HepG2 (cell line): ENCODE data around the gene NUP153. TPM values are rescaled to one million over a fixed set of nuclear protein-coding genes. Genes with fewer than 3 reads are reported as not detected.

Experiments used
- BRD4 ChIP-seq: sonication (generic); formaldehyde crosslinking; IDR thresholded peaks from 2 replicates; pipeline ENCODE4 v1.4.0; 2020; ENCODE audit warnings: missing genetic modification reagents
- DZIP1 ChIP-seq: sonication (generic); formaldehyde crosslinking; IDR thresholded peaks from 2 replicates; pipeline ENCODE4 v1.5.0; 2020; ENCODE audit warnings: mild to moderate bottlenecking, missing genetic modification reagents
- E2F5 ChIP-seq: sonication (generic); formaldehyde crosslinking; conservative IDR thresholded peaks from 2 replicates; pipeline ENCODE4 v1.4.0; 2020; ENCODE audit warnings: missing genetic modification reagents
- FOXC1 ChIP-seq: sonication (generic); formaldehyde crosslinking; IDR thresholded peaks from 2 replicates; pipeline ENCODE4 v1.8.0; 2022; ENCODE audit warnings: mild to moderate bottlenecking, missing genetic modification reagents, borderline replicate concordance
- FOXO4 ChIP-seq: sonication (generic); formaldehyde crosslinking; conservative IDR thresholded peaks from 2 replicates; pipeline ENCODE4 v1.8.1; 2023; ENCODE audit warnings: missing genetic modification reagents
- HMG20B ChIP-seq: conservative IDR thresholded peaks from 2 replicates; pipeline ENCODE4 v1.6.1; 2016; ENCODE audit warnings: missing genetic modification reagents, missing compliant biosample characterization
- LCORL ChIP-seq, 2 experiments: fragments of 450-650 bp in 1 of 2; sonication (generic) in 1 of 2; formaldehyde crosslinking in 1 of 2; IDR thresholded peaks; 2 replicates each; pipeline versions ENCODE4 v1.5.0 to v1.6.1; 2017 to 2020; ENCODE audit warnings: antibody characterized with exemption in 1 of 2, missing genetic modification reagents in 1 of 2
- MTA1 ChIP-seq: sonication (generic); formaldehyde crosslinking; IDR thresholded peaks from 2 replicates; pipeline ENCODE4 v1.4.0; 2020; ENCODE audit warnings: missing genetic modification reagents, mild to moderate bottlenecking, borderline replicate concordance
- MYPOP ChIP-seq: sonication (generic); formaldehyde crosslinking; IDR thresholded peaks from 2 replicates; pipeline ENCODE4 v1.8.1; 2023; ENCODE audit warnings: mild to moderate bottlenecking, moderate library complexity, missing genetic modification reagents
- PPARG ChIP-seq: conservative IDR thresholded peaks from 2 replicates; pipeline ENCODE4 v1.6.1; 2016; ENCODE audit warnings: missing biosample characterization, missing genetic modification reagents
- REXO4 ChIP-seq: sonication (generic); formaldehyde crosslinking; IDR thresholded peaks from 2 replicates; pipeline ENCODE4 v1.8.0; 2022; ENCODE audit warnings: missing genetic modification reagents, mild to moderate bottlenecking, borderline replicate concordance
- SYNCRIP ChIP-seq: fragments of 200-400 bp; formaldehyde crosslinking; IDR thresholded peaks from 2 replicates; pipeline ENCODE4 v1.6.1; 2018; ENCODE audit warnings: mild to moderate bottlenecking, low read depth, low read length; ENCODE audit not compliant: insufficient read depth
- TGIF2 ChIP-seq: IDR thresholded peaks from 2 replicates; pipeline ENCODE4 v1.6.1; 2016; ENCODE audit warnings: control low read depth, missing compliant biosample characterization
- THAP8 ChIP-seq: sonication (generic); formaldehyde crosslinking; IDR thresholded peaks from 2 replicates; pipeline ENCODE4 v1.5.1; 2020; ENCODE audit warnings: missing genetic modification reagents, mild to moderate bottlenecking, borderline replicate concordance
- THRA ChIP-seq: sonication (generic); formaldehyde crosslinking; IDR thresholded peaks from 2 replicates; pipeline ENCODE4 v1.4.0; 2020; ENCODE audit warnings: missing genetic modification reagents, borderline replicate concordance
- ZBTB42 ChIP-seq: sonication (generic); formaldehyde crosslinking; IDR thresholded peaks from 2 replicates; pipeline ENCODE4 v1.5.0; 2020; ENCODE audit warnings: mild to moderate bottlenecking, missing genetic modification reagents
- ZNF274 ChIP-seq: sonication (generic); formaldehyde crosslinking; IDR thresholded peaks from 2 replicates; pipeline ENCODE4 v1.5.1; 2020; ENCODE audit warnings: mild to moderate bottlenecking, missing genetic modification reagents
- ZNF530 ChIP-seq: sonication (generic); formaldehyde crosslinking; IDR thresholded peaks from 2 replicates; pipeline ENCODE4 v1.5.0; 2020; ENCODE audit warnings: low read depth, mild to moderate bottlenecking, missing genetic modification reagents
- ZZZ3 ChIP-seq: sonication (generic); formaldehyde crosslinking; IDR thresholded peaks from 2 replicates; pipeline ENCODE4 v1.4.0; 2020; ENCODE audit warnings: missing genetic modification reagents, mild to moderate bottlenecking, borderline replicate concordance
- polyA plus RNA-seq, 8 experiments: library from polyadenylated mRNA; depleted of rRNA in 3 of 8; stranded (reverse) in 7 of 8; unstranded in 1 of 8; fragments of >200 nt; fragmentation: Illumina TruSeq in 4 of 8; extraction: Trizol in 4 of 8; gene quantifications; 2 replicates each; pipeline versions ENCODE4 v1.2.1 to v1.2.3, GENCODE V29; 2011 to 2016; ENCODE audit warnings: low read depth in 4 of 8, missing spikeins in 1 of 8, mixed read lengths in 1 of 8; ENCODE audit not compliant: insufficient read depth in 1 of 8
- total RNA-seq, 5 experiments: library from RNA; depleted of rRNA; stranded (reverse); fragments of >200 nt; fragmentation: Illumina TruSeq; extraction: Trizol; gene quantifications; 2 replicates each; pipeline ENCODE4 v1.2.3, GENCODE V29; 2016; ENCODE audit warnings: low read depth in 1 of 5

Gene NUP153
- total and polyA plus RNA-seq, 2 of the 13 experiments (the other 11 are each of a cell fraction or from before 2014, with no cell fraction given): 29.8 to 55.2 TPM

- TF ChIP-seq DZIP1 (0 out of 2 replicates have a peak, but pooled peaks have one; percentile 50), ZNF274 (CRISPR knock-in tag) (no peak; the same call in none of the 2 replicates), PPARG (CRISPR knock-in tag) (no peak), FOXC1 (CRISPR knock-in tag) (0 out of 2 replicates have a peak, but pooled peaks have one; percentile 64), ZNF530 (no peak), HMG20B (CRISPR knock-in tag) (no peak), LCORL (IDR thresholded peaks at IDR 0.05) (no peak), LCORL (CRISPR knock-in tag; IDR thresholded peaks at IDR 0.05) (peak; percentile 12), TGIF2 (CRISPR knock-in tag) (no peak), ZZZ3 (CRISPR knock-in tag) (no peak), ZBTB42 (no peak), THAP8 (CRISPR knock-in tag) (no peak), MYPOP (CRISPR knock-in tag) (peak; percentile 2; the same call in 1 of the 2 replicates), FOXO4 (CRISPR knock-in tag) (no peak), SYNCRIP (no peak), REXO4 (0 out of 2 replicates have a peak, but pooled peaks have one; percentile 60), E2F5 (CRISPR knock-in tag) (0 out of 2 replicates have a peak, but pooled peaks have one; percentile 17), MTA1 (CRISPR knock-in tag) (peak; percentile 65; the same call in 1 of the 2 replicates), BRD4 (CRISPR knock-in tag) (0 out of 2 replicates have a peak, but pooled peaks have one; percentile 5), THRA (peak; percentile 26; the same call in 1 of the 2 replicates)
These were observed 106.0 kb downstream of the NUP153 start (continued) for GRCh38 chr6:17600527-17601385.
